ENCODE measurements around the gene KCNG1.

The KCNG1 gene

GRCh38 chr20:51012357-51012756, 10.6 kb downstream of the KCNG1 start:
- no peak for DNase-seq

- no peak for DNase-seq
Observed at GRCh38 chr20:51011479-51011878, 11.4 kb downstream of the KCNG1 start.

- no peak for DNase-seq
Observed at GRCh38 chr20:51010932-51011331, 12.0 kb downstream of the KCNG1 start.

DNA sequence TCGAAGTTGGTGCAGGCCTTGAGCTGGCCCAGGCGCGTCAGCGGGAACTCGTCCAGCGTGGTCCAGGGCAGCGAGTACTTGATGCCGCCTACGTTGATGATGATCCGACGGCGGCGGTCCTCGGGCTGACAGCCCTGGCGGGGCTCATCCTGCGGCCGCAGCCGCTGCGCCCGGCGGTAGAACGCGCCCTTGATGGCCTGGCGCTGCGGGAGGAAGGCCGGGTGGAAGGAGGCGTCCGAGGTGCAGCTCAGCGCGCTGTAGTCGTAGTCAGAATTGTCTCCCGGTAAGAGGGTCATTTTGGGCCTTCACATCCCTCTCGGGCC, 12.9 kb downstream of the KCNG1 start:
- no peak for DNase-seq

DNA sequence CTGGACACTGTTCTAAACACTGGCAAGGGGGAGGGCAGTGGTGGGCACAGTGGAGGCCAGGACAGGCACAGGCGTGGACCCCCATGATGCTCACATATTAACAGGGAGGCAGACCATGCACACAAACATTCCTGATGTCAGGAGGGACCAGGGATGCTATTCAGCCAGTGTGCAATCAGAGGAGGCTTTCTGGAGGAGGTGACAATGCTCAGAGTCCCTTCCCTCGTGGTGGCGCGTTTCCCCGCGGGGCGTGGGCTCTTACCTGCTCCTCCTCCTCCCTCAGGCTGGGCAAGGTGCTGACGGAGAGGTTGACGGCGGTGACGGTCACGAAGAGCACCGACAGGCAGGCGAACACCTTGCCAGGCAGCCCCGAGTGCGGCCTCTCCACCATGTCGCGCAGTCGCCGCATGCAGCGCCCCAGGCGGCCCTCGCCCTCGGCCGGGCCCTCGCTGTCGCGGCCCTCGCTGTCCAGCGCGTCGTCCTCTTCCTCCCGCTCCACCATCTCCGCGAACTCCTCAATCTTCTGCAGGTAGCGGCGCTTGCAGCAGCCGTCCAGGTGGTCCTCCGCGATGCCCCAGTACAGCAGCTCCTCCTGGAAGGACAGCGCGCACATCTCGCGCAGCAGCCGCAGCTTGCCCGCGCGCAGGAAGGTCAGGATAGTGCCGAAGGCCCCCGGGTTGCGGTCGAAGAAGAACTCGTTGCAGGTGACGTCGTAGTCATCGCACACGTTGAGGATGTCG, 13.4 kb downstream of the KCNG1 start:
- DNase-seq = no peak

DNA sequence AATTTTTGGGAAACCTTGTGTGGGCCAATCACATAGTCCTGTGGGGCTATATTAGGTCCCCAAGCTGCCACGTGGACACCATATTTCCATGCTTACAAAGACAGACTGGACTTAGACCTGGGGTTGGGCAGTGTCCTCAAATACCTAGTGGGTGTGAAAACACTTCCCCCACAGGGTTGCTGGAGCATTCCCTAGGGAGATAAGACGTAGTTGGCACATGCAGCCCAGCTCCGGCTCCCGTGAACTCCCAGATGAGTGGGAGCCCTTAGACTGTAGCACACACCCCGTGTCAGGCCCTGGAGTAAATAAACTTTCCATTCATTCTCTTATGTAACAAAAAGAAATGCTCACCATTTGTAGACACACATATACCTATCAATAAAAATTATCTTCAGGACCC, 14.2 kb downstream of the KCNG1 start:
- DNase-seq = no peak

- no peak for DNase-seq
Observed at GRCh38 chr20:51005214-51005613, 17.7 kb downstream of the KCNG1 start.

DNA sequence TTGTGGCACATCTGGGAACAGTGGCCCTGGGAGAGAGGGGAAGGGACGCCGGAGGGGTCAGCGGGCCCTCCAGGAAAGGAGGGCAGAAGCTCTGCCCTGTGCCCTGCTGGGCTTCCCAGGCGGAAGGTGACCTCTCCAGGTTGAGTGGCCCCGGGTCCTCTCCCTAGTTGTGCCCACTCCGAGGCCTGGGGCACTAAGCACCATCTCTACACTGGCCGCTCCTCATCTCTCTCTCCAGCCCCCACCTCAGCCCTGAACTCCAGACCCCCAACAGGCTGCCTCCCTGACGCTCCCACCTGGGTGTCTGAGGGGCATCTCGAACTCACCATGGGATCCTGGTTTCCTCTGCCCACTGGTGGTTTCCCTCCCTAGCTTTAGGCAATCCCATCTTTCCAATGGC, 18.1 kb downstream of the KCNG1 start:
- DNase-seq = no peak

DNA sequence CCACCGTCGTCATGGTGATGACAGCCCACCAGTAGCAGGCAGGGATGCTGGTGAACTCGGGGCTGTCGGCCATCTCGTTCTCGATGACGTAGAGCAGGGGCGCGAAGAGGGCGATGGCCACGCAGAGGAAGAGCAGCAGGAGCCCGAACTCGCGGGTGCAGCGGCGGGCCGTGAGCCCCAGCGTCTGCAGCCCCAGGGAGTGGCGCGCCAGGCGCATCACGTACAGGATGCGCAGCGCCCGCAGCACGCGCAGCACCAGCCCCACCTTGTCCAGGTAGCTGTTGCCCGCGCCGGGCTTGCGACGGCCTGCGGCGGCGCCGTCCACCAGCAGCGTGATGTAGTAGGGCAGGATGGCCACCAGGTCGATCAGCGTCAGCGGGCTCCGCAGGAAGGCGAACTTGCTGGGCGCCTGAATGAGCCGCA, 18.6 kb downstream of the KCNG1 start:
- no peak for DNase-seq

GRCh38 chr20:51003753-51004152, 19.2 kb downstream of the KCNG1 start:
- DNase-seq = no peak

DNA sequence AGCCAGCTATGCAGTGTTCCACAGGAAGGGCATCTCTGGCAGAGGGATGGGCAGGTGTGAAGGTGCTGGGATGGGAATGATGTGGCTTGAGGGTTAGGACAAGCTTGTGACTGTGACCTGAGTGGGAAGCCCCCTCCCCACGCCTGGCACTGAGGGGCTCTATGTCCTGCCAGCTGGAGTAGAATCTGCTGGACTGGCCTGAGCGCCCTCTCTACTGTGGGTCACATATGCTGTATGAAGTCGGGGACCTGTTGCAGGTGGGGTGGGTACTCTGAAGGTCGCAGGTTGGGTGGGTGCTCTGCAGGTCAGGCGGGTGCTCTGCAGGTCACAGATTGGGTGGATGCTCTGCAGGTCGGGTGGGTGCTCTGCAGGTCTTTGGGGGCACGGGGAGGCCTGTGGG, 20.3 kb downstream of the KCNG1 start:
- DNase-seq = no peak

DNA sequence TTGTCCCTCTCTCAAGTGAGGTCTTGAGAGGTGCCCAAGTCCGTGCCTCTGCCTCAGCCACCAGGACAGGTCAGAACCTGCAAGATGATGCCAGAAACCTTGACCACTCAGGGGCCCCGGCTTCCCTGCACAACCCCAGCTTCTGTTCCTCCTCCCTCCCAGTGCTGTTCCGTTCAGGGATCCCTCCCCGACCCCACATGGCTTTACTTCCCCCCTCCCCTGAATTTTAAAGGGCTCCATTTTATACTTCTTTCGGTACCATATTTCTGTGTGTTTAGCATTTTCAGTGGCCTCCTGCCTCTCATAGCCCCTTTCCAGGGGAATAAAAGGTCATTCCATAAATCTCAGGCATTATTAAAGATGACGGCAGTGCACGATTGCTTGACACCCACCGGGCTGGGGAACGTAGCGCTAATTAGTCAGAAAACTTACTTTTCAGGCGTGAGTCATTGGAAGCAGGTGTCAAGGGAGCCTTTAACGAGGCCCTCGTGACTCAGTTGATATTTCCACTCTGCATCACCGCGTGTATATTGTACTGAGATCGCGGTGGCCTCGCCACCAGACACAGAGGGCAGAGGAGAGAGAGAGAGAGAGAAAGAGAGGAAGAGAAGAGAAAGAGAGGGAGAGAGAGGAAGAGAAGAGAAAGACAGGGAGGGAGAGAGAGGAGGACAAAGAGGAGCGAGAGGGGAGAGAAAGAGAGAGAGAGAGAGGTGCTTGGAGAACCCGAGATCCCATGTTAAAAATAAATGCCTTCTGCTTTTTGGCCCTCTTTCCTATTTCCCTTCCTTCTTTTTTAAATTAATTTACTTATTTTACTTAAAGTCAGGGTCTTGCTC, 21.3 kb downstream of the KCNG1 start:
- DNase-seq = no peak

DNA sequence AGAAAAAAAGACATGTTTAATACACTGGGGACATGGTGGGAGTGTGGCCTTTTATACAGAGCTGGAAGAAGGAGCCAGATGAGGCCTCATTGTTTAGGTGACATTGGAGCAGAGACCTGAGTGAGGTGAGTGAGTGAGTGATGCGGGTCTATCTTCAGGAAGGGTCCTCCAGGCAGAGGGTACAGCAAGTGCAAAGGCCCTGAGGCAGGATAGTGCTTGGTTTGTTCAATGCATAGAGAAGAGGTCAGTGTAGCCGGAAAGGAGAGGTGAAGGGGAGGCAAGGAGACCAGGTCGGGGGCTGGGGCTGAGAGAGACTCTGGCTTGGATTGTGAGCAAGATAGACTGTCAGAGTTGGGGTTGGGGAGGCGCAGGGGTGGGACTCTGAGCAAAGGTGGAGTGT, 23.6 kb downstream of the KCNG1 start:
- no peak for DNase-seq

- no peak for DNase-seq
Observed at GRCh38 chr20:50996901-50997865, 25.7 kb downstream of the KCNG1 start.

DNA sequence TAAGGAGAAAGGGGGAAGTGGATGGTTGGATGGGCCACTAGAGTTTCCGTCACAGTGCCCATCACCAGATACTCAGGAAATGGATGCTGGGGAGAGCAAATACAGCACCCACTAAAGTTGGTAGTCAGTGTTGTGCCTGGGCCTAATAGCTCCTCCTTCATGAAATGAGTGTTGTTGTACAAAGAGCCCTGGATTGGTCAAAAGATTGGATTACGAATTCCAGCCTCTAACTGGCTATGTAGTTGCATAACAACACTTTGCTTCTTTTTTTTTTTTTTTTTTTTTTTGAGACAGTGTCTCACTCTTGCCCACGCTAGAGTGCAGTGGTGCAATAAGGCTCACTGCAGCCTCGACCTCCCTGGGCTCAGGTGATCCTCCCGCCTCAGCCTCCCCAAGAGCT, 27.4 kb downstream of the KCNG1 start:
- no peak for DNase-seq

- no peak for DNase-seq
Observed at GRCh38 chr20:50993876-50994275, 29.0 kb downstream of the KCNG1 start.

GRCh38 chr20:50992733-50993457, 30.0 kb downstream of the KCNG1 start:
- no peak for DNase-seq

DNA sequence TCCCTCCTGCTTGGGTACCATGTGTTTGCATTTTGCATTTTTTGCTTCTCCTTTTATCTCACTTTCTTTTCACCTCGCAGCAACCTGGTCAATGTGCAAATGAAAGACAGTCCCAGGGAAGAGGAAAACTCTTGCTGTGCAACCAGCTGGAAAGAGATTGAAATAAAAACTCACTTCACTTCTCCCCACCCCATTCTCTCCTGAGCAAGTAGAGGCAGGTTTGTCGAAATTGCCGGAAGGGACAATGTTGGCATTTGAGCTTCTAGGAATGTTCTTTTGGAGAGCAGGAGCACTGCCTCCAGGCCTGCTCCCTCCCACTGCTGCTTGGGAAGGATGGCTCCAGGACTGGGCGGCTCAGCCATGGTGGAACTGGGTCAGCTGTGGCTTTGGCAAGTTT, 30.6 kb downstream of the KCNG1 start:
- DNase-seq = no peak

DNA sequence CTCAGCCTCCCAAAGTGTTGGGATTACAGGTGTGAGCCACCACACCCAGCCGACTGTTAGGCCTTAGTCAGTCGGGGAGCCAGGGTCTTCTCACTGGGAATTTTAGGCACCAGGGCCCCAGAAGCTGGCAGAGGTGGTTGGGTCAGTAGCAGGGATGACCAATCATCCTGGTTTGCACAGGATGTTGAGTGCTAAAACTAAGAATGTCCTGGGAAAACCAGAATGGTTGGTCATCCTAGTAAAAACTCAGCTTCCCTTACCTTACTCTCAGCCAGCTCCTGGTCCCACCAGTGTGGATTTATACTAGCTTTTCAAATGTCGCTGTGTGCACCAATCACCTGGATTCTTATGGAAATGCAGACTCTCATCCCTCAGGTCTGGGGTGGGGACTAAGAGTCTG, 31.8 kb downstream of the KCNG1 start:
- DNase-seq = no peak

GRCh38 chr20:50987493-50988210, 35.3 kb downstream of the KCNG1 start:
- peak; percentile 24 to 40 for DNase-seq

DNA sequence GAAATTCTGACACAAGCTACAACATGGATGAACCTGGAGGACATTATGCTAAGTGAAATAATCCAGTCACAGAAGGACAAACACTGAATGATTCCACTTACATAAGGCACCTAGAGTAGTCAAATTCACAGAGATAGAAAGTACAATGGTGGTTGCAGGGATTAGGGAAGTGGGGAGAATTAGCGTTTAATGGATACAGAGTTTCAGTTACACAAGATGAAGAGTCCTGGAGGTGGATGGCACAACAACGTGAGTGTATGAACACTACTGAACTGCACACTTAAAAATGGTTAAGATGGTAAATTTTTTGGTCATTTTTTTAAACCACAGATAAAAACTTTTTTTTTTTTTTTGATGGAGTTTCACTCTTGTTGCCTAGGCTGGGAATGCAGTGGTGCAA, 39.6 kb downstream of the KCNG1 start:
- no peak for DNase-seq

GRCh38 chr20:50982363-50982762, 40.5 kb downstream of the KCNG1 start:
- no peak for DNase-seq

Data from stimulated activated CD4-positive, alpha-beta T cell treated with anti-CD3 and anti-CD28 coated beads, Interleukin-4, amount 100 ng/mL, for 4 hours (primary cell).